NCI-H748 (cell line): Measurements from ENCODE around the gene DEFB128.
"Not testable (repeated sequence)": the region's sequence is repeated elsewhere in the genome, so short reads cannot be mapped to it uniquely, and the experiment has no call there.

Source experiments
- DNase-seq: peaks from one replicate; lab custom pipeline; 2025; ENCODE audit not compliant: unreplicated experiment; lab: John Stamatoyannopoulos, UW

DEFB128 gene

GRCh38 chr20:189611-190010, at the start of gene DEFB128:
Gene DEFB128 (minus strand): TSS chr20:189711. CDS start chr20:189623, 88 bp downstream.
- DNase-seq: no peak

DNA sequence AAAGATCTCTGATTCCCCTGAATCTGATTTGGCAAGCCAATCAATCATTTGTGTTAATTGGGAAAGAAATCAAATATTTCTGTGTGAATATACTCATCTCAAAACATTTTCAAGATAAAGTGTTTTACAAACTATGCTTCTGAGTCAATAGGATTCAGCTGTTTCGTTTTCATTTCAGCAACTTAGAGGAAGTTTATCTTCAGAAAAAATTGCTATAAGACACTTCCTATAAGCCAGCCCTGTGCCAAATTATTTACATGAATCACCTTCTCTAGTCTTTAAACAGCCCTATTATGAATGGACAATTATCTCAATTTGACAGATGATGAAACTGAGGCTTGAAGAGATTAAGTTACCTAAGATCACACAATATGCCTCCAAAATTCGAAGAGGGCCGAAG, 48.4 kb upstream of the DEFB128 start:
- no peak for DNase-seq

DNA sequence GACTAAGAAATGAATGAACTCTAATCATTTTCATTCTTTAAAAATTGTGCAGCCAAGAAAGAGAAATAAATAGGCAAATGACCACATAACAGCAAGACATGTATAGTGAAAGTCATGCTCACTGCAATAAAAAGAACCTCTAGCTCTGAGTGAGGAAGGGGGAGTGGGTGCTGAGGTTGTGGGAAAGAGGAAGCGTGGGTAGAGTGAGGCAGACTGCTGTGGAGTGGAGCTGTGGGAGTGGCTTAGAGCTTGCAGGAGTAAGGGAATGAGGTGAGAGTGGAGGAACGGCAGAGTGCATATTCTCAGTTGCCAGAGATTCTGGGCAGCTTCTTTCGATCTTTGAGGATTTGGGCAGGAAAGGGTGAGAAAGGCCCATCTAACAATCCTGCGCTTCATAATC, 48.0 kb upstream of the DEFB128 start:
- DNase-seq: no peak

DNA sequence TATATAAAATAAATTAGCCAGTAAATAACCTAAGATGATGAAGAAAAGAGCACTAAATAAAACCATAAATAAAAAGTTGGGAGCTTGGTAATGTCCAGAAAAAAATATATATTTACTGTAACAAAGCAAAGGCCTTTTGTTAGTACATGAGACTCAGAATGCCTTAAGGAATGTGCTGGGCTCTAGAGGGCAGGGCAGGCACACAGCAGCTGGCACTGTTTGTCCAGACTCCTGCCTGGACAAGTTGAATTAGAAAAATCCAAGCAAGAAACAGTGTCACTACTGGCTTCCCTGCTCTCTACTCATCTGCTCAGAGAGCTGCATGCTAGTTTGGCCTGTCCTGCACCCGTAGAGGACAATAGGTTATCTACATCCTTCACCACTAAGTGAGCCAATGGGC, 46.4 kb upstream of the DEFB128 start:
- DNase-seq: peak; percentile 24

DNA sequence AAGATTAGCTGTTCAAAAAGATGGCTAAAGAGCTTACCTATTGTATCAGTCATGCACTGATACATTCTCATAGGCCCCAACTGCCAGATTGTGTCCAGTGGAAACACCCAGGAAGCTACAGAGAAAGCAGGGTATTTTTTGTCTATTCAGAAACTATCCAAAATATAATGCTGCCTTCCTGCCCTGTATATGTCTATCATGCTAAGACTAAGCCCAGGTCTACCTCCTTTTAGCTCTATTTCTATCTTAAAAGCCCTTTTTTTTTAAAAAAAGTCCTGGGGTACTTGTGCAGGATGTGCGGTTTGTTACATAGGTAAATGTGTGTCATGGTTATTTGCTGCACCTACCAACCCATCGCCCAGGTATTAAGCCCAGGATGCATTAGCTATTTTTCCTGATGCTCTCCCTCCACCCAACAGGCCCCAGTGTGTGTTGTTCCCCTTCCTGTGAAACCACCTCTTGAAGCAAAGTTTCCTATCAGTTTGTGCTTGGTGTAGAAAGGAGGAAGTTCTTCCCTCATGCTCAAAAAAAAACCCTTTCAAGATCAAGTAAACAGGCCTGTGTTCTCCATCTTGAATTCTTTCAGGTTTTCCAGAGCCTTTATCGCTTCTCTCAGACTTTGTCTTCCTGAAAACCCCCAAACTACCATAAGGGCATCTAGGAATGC, 38.1 kb upstream of the DEFB128 start:
- DNase-seq: no peak

- DNase-seq: no peak
Observed at GRCh38 chr20:226958-227357, 37.4 kb upstream of the DEFB128 start, which contains the start of gene DEFB129. Gene DEFB129 (plus strand): TSS chr20:227258. CDS start chr20:227289, 31 bp downstream.

DNA sequence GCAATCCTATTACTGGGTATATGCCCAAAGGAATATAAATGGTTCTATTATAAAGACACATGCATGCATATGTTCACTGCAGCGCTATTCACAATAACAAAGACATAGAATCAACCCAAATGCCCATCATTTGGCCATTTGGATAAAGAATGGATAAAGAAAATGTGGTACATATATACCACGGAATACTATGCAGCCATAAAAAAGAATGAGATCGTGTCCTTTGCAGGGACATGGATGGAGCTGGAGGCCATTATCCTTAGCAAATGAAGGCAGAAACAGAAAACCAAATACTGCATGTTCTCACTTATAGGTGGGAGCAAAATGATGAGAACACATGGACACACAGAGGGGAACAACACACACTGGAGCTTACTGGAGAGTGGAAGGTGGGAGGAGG, 36.4 kb upstream of the DEFB128 start:
- not testable (repeated sequence) for DNase-seq

GRCh38 chr20:221258-221830, 31.8 kb upstream of the DEFB128 start:
- DNase-seq: no peak

GRCh38 chr20:219290-220115, 30.0 kb upstream of the DEFB128 start:
- peak; percentile 66 for DNase-seq

- DNase-seq: no peak
Observed at GRCh38 chr20:217266-217665, 27.8 kb upstream of the DEFB128 start.

GRCh38 chr20:215796-216195, 26.3 kb upstream of the DEFB128 start:
- no peak for DNase-seq

- DNase-seq: no peak
Observed at GRCh38 chr20:214383-214782, 24.9 kb upstream of the DEFB128 start.

DNA sequence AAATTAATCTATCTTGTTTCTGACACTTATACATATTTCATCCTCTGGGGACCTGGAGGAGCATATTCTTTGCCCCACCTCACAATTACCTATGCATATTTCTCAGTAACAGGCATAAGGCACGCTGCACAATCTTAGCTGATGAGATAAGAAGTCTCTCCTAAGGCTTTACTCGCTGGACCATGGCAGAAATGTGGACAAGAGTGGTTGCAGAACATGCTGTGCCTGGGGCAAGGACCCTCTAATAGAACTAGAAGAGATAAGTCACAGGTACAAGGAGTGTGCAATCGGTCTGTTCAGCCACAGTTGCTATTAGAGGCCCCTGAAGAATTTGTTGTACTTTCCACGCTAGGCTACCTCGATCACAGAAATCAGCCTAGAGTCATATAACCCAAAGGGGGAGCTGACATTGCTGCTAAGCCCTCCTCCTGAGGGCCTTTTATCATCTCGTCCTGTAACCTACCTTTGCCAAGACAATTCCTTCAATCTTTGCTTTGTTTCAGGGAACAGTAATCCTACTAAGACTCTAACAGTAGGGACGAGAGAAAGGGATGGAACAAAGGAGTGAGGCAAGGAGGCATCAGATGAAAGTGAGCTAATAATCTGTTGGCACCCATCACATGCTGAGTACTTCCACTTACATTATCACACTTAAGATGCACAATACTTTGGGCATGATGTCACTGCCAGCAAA, 21.4 kb upstream of the DEFB128 start:
- DNase-seq: no peak

GRCh38 chr20:208942-209566, 19.5 kb upstream of the DEFB128 start:
- DNase-seq: peak; percentile 80

GRCh38 chr20:203630-204029, 14.1 kb upstream of the DEFB128 start:
- not testable (repeated sequence) for DNase-seq

GRCh38 chr20:199996-200395, 10.5 kb upstream of the DEFB128 start:
- DNase-seq: no peak

DNA sequence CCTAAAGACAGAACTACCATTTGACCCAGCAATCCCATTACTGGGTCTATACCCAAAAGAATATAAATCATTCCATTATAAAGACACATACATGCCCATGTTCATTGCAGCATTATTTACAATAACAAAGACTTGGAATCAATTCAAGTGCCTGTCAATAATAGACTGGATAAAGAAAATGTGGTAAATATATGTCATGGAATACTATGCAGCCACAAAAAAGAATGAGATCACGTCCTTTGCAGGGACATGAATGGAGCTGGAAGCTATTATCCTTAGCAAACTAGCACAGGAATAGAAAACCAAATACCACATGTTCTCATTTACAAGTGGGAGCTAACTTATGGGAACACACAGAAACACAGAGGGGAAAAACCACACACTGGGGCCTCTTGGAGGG, 8.7 kb upstream of the DEFB128 start:
- DNase-seq: no peak

GRCh38 chr20:187733-188132, 1.8 kb downstream of the DEFB128 start:
- DNase-seq: no peak

DNA sequence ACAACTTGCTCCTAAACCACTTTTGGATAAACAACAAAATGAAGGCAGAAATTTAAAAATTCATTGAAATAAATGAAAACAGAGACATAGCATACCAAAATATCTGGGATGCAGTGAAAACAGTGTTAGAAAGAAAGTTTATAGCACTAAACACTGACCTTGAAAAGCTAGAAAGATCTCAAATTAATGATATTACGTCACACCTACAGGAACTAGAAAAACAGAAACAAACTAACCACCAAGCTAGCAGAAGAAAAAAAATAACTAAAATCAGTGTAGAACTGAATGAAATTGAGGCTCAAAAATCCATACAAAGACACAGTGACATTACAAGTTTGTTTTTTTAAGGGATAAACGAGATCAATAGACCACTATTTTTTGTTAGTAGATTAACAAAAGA, 5.2 kb downstream of the DEFB128 start:
- DNase-seq: no peak

- DNase-seq: no peak
Observed at GRCh38 chr20:168876-169275, 20.6 kb downstream of the DEFB128 start.

- no peak for DNase-seq
Observed at GRCh38 chr20:164618-165017, 24.9 kb downstream of the DEFB128 start.
